Measurements from ENCODE around the gene PTPN7. TPM values are rescaled to one million over a fixed set of nuclear protein-coding genes. Genes with fewer than 3 reads are reported as not detected.

PTPN7 gene
- total RNA-seq: not detected
- not detected for polyA plus RNA-seq (2013, experiment 1 of 2)
- polyA plus RNA-seq (2013, experiment 2 of 2): not detected
- long read RNA-seq, experiment 1: 0 reads
- long read RNA-seq, experiment 2, partial matches to known transcripts: 0 of 2 reads
- long read RNA-seq, experiment 2, other reads (novel, unspliced or antisense): 2 of 2 reads
- long read RNA-seq, experiment 3, partial matches to known transcripts: 0 of 3 reads
- long read RNA-seq, experiment 3, other reads (novel, unspliced or antisense): 3 of 3 reads
- long read RNA-seq, experiment 4: 0 reads

DNA sequence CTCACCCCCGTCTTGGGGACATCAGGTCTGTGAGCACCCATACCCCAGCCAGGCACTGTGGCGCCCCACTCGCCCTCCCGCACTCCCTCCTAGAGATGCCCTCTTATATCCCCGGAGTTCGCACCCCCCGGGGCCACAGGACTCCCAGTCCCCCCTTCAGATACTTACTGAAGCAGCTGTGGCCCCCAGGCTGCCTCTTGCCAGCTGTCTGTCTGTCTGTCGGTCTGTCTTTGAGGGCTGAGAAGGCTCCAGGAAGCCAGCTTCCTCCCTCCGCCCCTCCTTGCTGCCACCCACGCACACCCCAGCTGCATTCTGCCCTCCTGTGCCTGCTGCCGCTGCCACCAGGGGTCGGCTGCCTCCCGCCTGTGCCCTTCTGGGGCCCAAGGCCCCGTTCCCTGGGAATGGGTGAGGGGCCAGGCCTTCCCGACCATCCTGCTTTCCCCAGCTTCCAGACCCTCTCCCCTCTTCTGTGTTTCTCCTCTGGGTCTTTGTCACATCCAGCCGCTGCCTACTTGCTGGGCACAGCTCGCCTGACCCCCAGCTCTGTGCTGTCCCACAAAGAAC, at the start of gene PTPN7:
TSS of gene PTPN7 (minus strand) at position 226 of the 564 bp plus-strand sequence. CDS start 1,200 bp downstream, outside the sequence.
- Histone ChIP-seq H3K4me3 (ENCODE audit: low read length) (no peak within 1 kb of the TSS), H3K4me1 (ENCODE audit: control insufficient read depth, insufficient read depth, low read length) (no peaks in the 10 kb centered on the region), H3K9ac (ENCODE audit: extremely low read depth, low read length, poor library complexity, severe bottlenecking) (no peak within 1 kb of the TSS), H3K27ac (ENCODE audit: low read depth, low read length) (no peak within 1 kb of the TSS), H3K27me3 (ENCODE audit: control insufficient read depth, insufficient read depth, low read length, poor library complexity, severe bottlenecking) (no peaks in the 10 kb centered on the region), H3K36me3 (ENCODE audit: control insufficient read depth, insufficient read depth, low read length) (no peaks in the 10 kb centered on the region), H3K9me3 (ENCODE audit: control insufficient read depth, low read length) (no peaks in the 10 kb centered on the region)
- Mint-ChIP-seq H3K4me3 (no peak within 1 kb of the TSS), H3K4me1 (peaks cover 25% of the 10 kb centered on the region), H3K9me3 (no peaks in the 10 kb centered on the region), H3K36me3 (ENCODE audit: low read depth) (no peaks in the 10 kb centered on the region), H3K27ac (no peak within 1 kb of the TSS), H3K27me3 (ENCODE audit: insufficient read depth) (no peaks in the 10 kb centered on the region)
- DNase-seq: no peak
- WGBS, 2 experiments (ENCODE audit: insufficient coverage in 1 of 2, insufficient read length in 1 of 2): 88% methylated on average over 6 to 17 of the region's 17 CpGs
- TF ChIP-seq, protein P1, sequence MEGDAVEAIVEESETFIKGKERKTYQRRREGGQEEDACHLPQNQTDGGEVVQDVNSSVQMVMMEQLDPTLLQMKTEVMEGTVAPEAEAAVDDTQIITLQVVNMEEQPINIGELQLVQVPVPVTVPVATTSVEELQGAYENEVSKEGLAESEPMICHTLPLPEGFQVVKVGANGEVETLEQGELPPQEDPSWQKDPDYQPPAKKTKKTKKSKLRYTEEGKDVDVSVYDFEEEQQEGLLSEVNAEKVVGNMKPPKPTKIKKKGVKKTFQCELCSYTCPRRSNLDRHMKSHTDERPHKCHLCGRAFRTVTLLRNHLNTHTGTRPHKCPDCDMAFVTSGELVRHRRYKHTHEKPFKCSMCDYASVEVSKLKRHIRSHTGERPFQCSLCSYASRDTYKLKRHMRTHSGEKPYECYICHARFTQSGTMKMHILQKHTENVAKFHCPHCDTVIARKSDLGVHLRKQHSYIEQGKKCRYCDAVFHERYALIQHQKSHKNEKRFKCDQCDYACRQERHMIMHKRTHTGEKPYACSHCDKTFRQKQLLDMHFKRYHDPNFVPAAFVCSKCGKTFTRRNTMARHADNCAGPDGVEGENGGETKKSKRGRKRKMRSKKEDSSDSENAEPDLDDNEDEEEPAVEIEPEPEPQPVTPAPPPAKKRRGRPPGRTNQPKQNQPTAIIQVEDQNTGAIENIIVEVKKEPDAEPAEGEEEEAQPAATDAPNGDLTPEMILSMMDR (conservative IDR thresholded peaks at IDR 0.05): no peak

GRCh38 chr1:202208351-202208857, 48.0 kb upstream of the PTPN7 start:
- Histone ChIP-seq H3K27ac (ENCODE audit: low read depth, low read length) (no peak overlapping the region), H3K4me1 (ENCODE audit: control insufficient read depth, insufficient read depth, low read length) (no peaks in the 10 kb centered on the region), H3K4me3 (ENCODE audit: low read length) (no peak overlapping the region), H3K36me3 (ENCODE audit: control insufficient read depth, insufficient read depth, low read length) (no peaks in the 10 kb centered on the region), H3K9me3 (ENCODE audit: control insufficient read depth, low read length) (no peaks in the 10 kb centered on the region), H3K9ac (ENCODE audit: extremely low read depth, low read length, poor library complexity, severe bottlenecking) (no peak overlapping the region), H3K27me3 (ENCODE audit: control insufficient read depth, insufficient read depth, low read length, poor library complexity, severe bottlenecking) (no peaks in the 10 kb centered on the region)
- Mint-ChIP-seq H3K27me3 (ENCODE audit: insufficient read depth) (peaks cover 2% of the 10 kb centered on the region), H3K27ac (no peak overlapping the region), H3K4me3 (no peak overlapping the region), H3K4me1 (no peaks in the 10 kb centered on the region), H3K36me3 (ENCODE audit: low read depth) (no peaks in the 10 kb centered on the region), H3K9me3 (no peaks in the 10 kb centered on the region)
- no peak for DNase-seq
- TF ChIP-seq, protein P1 (conservative IDR thresholded peaks at IDR 0.05): no peak
- 80 to 91% methylated on average over 1 to 11 of the region's 11 CpGs for WGBS, 2 experiments (ENCODE audit: insufficient coverage in 1 of 2, insufficient read length in 1 of 2)

GRCh38 chr1:202207292-202207691, 46.9 kb upstream of the PTPN7 start:
- Histone ChIP-seq H3K4me1 (ENCODE audit: control insufficient read depth, insufficient read depth, low read length) (no peaks in the 10 kb centered on the region), H3K27ac (ENCODE audit: low read depth, low read length) (no peak overlapping the region), H3K9ac (ENCODE audit: extremely low read depth, low read length, poor library complexity, severe bottlenecking) (no peak overlapping the region), H3K36me3 (ENCODE audit: control insufficient read depth, insufficient read depth, low read length) (no peaks in the 10 kb centered on the region), H3K27me3 (ENCODE audit: control insufficient read depth, insufficient read depth, low read length, poor library complexity, severe bottlenecking) (no peaks in the 10 kb centered on the region), H3K9me3 (ENCODE audit: control insufficient read depth, low read length) (no peaks in the 10 kb centered on the region), H3K4me3 (ENCODE audit: low read length) (no peak overlapping the region)
- WGBS, 2 experiments (ENCODE audit: insufficient coverage in 1 of 2, insufficient read length in 1 of 2): 63% methylated on average over 1 of the region's 1 CpG; no CpG with 5 or more reads in 1 of the 2 experiments
- H3K27me3 Mint-ChIP-seq (ENCODE audit: insufficient read depth): peaks cover 2% of the 10 kb centered on the region
- H3K4me3 Mint-ChIP-seq: no peak overlapping the region
- H3K36me3 Mint-ChIP-seq (ENCODE audit: low read depth): no peaks in the 10 kb centered on the region
- DNase-seq: peak; percentile 67
- no peak overlapping the region for H3K27ac Mint-ChIP-seq
- TF ChIP-seq, protein P1 (conservative IDR thresholded peaks at IDR 0.05): peak; percentile 45
- no peaks in the 10 kb centered on the region for H3K4me1 Mint-ChIP-seq
- H3K9me3 Mint-ChIP-seq: no peaks in the 10 kb centered on the region

Data from endodermal cell (in vitro differentiated cells).